Uterus (tissue), 2 donors: Measurements from ENCODE around the gene COL27A1.

Experiments
- POLR2A ChIP-seq, 2 donors: fragments of 450-650 bp; IDR thresholded peaks; one replicate each; pipeline ENCODE4 v1.6.1; 2016; ENCODE audit warnings: antibody characterized with exemption in 2 of 2, mild to moderate bottlenecking in 1 of 2, moderate library complexity in 1 of 2
- TF ChIP-seq, protein P1 (sequence below), 4 experiments: fragments of 200-600 bp in 2 of 4; fragments of 450-650 bp in 2 of 4; sonication (generic) in 2 of 4; IDR thresholded peaks; one replicate each; pipeline ENCODE4 v1.5.1; 2016 to 2019; ENCODE audit warnings: antibody characterized with exemption in 4 of 4, mild to moderate bottlenecking in 2 of 4, moderate library complexity in 1 of 4

- TF ChIP-seq POLR2A (IDR thresholded peaks at IDR 0.05): no peak
- TF ChIP-seq, protein P1, sequence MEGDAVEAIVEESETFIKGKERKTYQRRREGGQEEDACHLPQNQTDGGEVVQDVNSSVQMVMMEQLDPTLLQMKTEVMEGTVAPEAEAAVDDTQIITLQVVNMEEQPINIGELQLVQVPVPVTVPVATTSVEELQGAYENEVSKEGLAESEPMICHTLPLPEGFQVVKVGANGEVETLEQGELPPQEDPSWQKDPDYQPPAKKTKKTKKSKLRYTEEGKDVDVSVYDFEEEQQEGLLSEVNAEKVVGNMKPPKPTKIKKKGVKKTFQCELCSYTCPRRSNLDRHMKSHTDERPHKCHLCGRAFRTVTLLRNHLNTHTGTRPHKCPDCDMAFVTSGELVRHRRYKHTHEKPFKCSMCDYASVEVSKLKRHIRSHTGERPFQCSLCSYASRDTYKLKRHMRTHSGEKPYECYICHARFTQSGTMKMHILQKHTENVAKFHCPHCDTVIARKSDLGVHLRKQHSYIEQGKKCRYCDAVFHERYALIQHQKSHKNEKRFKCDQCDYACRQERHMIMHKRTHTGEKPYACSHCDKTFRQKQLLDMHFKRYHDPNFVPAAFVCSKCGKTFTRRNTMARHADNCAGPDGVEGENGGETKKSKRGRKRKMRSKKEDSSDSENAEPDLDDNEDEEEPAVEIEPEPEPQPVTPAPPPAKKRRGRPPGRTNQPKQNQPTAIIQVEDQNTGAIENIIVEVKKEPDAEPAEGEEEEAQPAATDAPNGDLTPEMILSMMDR (IDR thresholded peaks at IDR 0.05): no peak
These were observed 155.4 kb downstream of the COL27A1 start for GRCh38 chr9:114310471-114311450.
